ENCODE measurements around the gene CDX2. TPM values are rescaled to one million over a fixed set of nuclear protein-coding genes. Genes with fewer than 3 reads are reported as not detected.
"Not testable (repeated sequence)": the region's sequence is repeated elsewhere in the genome, so short reads cannot be mapped to it uniquely, and the experiment has no call there.

The CDX2 gene
- polyA plus RNA-seq, 1 donor from 2014 or later: not detected

DNA sequence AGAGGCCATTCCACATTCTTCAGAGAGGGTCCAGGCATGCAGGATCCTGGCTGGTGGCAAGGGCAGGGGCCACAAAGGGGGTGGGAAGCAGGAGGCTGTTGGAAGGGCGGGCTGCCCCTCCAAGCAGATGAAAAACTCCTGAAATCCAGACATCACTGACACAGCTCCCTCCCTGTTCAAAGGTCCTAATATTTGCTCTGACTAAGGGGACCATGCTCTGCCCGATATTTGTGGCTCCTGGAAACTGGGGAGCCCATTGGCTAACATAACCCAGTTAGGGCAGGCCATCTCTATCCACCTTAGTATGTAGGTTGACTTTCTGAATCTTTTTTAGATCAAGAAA, 3.3 kb upstream of the CDX2 start:
- H3K4me1 Mint-ChIP-seq: peaks cover 13 to 19% (median 19%) of the 10 kb centered on the region in 3 donors
- no peaks in the 10 kb centered on the region for H3K36me3 Mint-ChIP-seq
- peaks cover 72% of the 10 kb centered on the region for H3K27me3 Mint-ChIP-seq
- no peak overlapping the region for H3K4me3 Mint-ChIP-seq
- H3K27ac Mint-ChIP-seq: peak overlapping the region in 1 of 3 donors; percentile 14
- no peaks in the 10 kb centered on the region for H3K9me3 Mint-ChIP-seq

DNA sequence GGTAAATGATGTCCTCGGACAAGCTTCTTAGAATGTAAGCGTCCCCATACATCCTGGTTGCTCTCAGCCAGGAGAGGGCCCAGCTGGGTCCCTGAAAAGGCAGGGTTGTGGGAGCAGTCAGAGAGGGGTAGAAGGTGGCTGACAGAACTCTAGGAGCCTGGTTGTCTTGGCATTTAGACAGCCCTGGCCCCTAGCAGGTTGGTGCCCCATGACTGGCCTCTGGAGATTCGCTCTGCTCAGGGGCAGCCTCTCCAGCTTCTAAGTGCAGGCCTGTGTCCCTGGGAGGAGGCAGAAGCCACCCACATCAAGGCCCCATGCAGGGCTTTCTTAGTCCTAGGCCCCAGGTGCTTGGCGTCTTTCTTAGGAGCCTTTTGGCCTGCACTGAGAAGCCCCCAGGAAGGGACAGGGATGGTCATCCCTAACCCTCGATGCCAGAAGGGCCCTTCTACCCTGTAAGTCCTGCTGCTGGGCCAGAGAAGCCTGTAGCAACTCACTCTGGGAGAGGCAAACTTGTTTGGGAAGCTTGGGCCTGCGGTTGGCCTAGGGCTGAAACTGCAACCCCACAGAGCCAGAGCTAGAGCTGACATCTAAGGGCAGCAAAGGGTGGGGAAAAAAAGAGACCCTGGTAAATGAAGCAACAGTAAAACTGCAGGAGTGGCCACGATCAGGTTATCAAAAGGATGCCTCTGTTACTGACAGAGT, 2.8 kb upstream of the CDX2 start:
- Mint-ChIP-seq H3K27ac (peak overlapping the region in 1 of 3 donors; percentile 14), H3K4me1 (peaks cover 17 to 24% (median 23%) of the 10 kb centered on the region in 3 donors), H3K36me3 (no peaks in the 10 kb centered on the region), H3K4me3 (peak overlapping the region in 1 of 4 donors; percentile 45), H3K9me3 (no peaks in the 10 kb centered on the region), H3K27me3 (peaks cover 74% of the 10 kb centered on the region)

DNA sequence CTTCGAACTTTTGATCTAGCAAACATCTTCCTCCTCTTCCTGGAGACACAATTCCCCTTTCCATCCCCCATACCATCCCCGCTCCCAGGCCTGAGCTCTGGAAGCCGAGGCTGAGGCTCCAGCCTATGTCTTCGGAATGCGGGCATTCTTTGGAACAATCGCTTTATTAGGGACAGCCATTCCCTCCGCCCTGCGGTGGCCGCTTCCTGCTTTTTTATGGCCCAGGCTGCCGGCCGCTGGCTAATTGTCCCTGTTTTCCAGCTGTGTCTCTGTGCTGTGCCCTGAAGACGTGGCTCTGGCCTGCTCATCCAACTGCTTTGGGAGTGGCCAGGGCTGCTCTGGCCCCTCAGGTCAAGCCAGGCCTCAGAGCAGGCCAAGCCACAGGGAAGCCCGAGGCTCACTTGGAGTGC, 2.1 kb upstream of the CDX2 start:
- H3K4me3 Mint-ChIP-seq: peak overlapping the region in 2 of 4 donors; percentile 16 to 45
- H3K9me3 Mint-ChIP-seq: no peaks in the 10 kb centered on the region
- H3K4me1 Mint-ChIP-seq: peaks cover 17 to 23% (median 22%) of the 10 kb centered on the region in 3 donors
- peaks cover 74% of the 10 kb centered on the region for H3K27me3 Mint-ChIP-seq
- H3K27ac Mint-ChIP-seq: peak overlapping the region in 2 of 3 donors; percentile 46 to 62
- H3K36me3 Mint-ChIP-seq: no peaks in the 10 kb centered on the region

DNA sequence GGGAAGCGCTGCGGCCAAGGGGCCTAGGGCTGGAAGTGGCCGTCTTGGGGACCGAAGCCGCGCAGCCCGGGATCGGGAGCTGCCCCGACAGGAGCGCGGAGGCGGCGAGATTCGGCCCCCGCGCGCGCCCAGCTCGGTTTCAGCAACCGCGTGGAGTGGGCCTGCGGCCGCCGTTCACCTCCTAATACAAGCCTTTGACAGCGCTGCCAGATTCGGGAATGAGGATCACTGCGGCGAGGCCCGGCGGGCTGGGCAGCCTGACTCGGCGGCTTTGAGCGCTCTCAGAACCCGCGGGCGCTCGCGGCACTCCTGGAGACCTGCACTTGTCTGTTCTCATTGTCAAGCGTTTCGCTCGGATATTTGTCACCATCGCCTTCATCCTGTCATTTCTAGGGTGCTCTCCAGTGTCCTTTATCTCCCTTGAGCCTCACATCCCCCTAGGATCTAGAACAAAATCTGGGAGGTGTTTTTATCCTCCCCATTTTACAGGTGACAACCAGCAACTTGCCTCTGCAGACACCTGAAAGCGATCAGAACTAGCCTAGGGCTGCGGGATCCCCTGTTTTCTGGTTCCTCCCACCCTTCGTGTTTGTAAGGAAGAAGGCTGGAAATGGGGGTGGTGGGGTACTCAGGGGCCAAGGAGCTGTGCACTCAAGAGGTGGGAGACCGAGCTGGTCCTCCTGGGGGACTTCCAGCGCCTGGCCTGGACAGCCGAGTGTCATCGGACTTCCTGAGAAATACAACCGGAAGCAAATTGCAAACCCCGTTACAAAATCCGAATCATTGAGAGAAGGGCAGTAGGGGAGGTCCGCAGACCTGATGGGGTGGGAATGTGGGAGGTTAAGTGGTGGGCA, 1.5 kb upstream of the CDX2 start:
- Mint-ChIP-seq H3K9me3 (peaks cover 0 to 1% (median 0%) of the 10 kb centered on the region in 3 donors), H3K4me3 (peak overlapping the region in 2 of 4 donors; percentile 65 to 68), H3K27ac (peak overlapping the region in 2 of 3 donors; percentile 46 to 62), H3K36me3 (no peaks in the 10 kb centered on the region), H3K4me1 (peaks cover 15 to 22% (median 19%) of the 10 kb centered on the region in 3 donors), H3K27me3 (peaks cover 74% of the 10 kb centered on the region)

DNA sequence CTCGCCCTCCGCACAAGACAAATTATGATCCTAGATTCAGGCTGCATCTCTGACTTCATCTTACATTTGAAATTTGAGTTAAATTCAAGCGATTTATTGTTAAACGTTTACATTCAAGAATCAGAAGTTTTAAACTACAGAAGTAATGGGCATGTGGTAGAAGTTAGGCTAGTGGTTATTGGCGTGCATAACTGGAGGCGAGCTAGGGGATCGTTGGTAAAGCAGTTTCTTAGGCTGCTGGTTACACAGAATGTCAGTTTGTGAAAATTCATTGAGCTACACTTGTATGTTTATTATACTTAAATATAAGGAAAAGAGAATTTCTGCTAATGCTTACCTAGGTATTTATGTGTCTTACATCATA, 733 bp upstream of the CDX2 start:
- Mint-ChIP-seq H3K27me3 (peaks cover 74% of the 10 kb centered on the region), H3K36me3 (no peaks in the 10 kb centered on the region), H3K4me3 (peak overlapping the region in 3 of 4 donors; percentile 25 to 88 (median 68)), H3K4me1 (peaks cover 13 to 19% (median 18%) of the 10 kb centered on the region in 3 donors), H3K27ac (peak overlapping the region; percentile 32 to 62 (median 58)), H3K9me3 (peaks cover 0 to 1% (median 0%) of the 10 kb centered on the region in 3 donors)

DNA sequence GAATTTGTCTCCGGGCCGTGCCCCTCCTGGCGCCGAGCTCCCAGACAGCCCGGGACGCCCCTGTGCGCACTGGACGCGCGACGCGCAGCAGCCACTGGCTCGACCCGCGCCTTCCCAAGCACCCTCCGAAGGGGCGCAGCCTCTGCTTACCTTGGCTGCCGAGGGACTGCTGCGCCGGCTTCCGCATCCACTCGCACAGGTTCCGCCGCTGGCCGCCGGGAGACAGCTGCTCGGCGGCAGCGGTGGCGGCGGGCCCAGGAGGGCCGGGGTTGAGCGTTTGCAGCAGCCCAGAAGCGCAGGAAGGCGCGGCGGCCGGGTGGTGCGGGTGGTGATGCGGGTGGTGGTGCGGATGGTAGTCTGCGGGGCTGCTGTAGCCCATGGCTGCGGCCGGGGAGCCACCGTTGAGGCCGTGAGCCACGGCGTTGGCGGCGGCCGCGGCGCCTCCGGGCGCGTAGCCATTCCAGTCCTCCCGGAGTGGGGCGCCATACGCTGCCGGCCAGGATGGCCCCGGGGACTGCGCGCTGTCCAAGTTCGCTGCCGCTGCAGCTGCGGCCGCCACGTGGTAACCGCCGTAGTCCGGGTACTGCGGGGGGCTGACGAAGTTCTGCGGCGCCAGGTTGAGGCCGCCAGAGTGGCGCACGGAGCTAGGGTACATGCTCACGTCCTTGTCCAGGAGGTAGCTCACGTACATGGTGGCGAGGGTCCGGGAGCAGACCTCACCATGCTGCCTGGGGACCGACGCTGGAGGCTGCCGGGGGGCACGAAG, 616 bp downstream of the CDX2 start:
- Mint-ChIP-seq H3K4me1 (peaks cover 15 to 19% (median 18%) of the 10 kb centered on the region in 3 donors), H3K27ac (peak overlapping the region in 1 of 3 donors; percentile 58), H3K9me3 (peaks cover 0 to 1% (median 0%) of the 10 kb centered on the region in 3 donors), H3K36me3 (no peaks in the 10 kb centered on the region), H3K4me3 (peak overlapping the region in 2 of 4 donors; percentile 50 to 77), H3K27me3 (peaks cover 67% of the 10 kb centered on the region)

DNA sequence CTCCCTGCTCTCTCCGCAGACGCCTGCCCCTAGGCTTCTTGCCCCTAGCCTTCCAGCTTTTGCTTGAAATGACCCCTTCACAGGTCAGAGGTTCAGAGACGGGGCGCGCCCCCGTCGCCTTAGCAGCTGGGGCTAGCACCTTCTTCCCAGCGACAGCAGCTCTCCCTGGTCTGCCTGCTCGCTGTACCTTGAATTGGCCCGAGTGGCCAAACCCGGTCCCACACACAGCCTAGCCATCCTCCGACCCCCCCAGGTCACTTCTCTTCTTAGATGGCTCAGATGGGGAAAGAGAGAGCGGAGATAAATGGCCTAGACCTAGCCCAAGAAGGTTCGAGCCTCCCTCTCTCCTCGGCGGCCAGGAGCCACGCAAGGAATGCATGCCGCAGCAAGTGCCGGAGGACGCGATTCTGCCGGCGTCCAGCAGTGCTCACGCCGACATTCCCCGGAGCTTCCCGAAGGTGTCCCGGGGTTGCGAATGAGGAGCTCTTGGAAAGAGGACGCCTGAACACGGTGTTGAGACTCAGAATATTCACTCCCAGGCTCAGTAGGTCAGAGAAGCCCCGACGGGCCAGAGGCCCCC, 1.3 kb downstream of the CDX2 start:
- peak overlapping the region; percentile 69 to 84 (median 76) for H3K4me3 Mint-ChIP-seq
- H3K27me3 Mint-ChIP-seq: peaks cover 65% of the 10 kb centered on the region
- H3K36me3 Mint-ChIP-seq: no peaks in the 10 kb centered on the region
- H3K9me3 Mint-ChIP-seq: peaks cover 0 to 1% (median 0%) of the 10 kb centered on the region in 3 donors
- H3K4me1 Mint-ChIP-seq: peaks cover 17 to 19% (median 18%) of the 10 kb centered on the region in 3 donors
- peak overlapping the region; percentile 70 to 90 (median 80) for H3K27ac Mint-ChIP-seq

DNA sequence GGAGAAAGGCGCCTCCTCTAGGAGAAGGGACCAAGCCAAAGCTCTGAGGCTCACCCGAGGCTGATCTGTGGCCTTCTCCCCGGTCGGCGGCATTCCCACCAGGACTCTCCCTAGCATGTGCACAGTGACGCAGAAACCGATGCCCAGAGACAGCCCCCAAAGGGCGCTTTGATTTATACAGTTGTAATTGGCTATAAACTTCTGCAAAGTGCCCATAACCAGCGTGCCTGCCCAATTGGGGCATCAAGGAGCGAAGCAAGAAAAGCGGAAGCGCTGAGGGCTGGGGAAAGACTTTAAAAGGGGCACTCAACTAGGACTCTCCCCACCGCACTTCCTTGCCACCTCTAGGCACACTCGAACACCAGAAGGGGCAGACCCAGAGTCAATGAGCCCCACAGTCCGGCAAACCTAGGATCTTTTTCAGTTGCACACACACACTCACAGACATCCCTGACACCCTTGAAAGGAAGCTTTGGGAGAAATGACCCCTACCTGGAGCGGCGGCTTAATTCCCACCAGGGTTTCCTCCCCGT, 1.8 kb downstream of the CDX2 start:
- peaks cover 0 to 1% (median 0%) of the 10 kb centered on the region in 3 donors for H3K9me3 Mint-ChIP-seq
- H3K27ac Mint-ChIP-seq: peak overlapping the region; percentile 70 to 90 (median 80)
- H3K27me3 Mint-ChIP-seq: peaks cover 69% of the 10 kb centered on the region
- H3K36me3 Mint-ChIP-seq: no peaks in the 10 kb centered on the region
- H3K4me3 Mint-ChIP-seq: peak overlapping the region; percentile 69 to 84 (median 78)
- peaks cover 17 to 20% (median 18%) of the 10 kb centered on the region in 3 donors for H3K4me1 Mint-ChIP-seq

DNA sequence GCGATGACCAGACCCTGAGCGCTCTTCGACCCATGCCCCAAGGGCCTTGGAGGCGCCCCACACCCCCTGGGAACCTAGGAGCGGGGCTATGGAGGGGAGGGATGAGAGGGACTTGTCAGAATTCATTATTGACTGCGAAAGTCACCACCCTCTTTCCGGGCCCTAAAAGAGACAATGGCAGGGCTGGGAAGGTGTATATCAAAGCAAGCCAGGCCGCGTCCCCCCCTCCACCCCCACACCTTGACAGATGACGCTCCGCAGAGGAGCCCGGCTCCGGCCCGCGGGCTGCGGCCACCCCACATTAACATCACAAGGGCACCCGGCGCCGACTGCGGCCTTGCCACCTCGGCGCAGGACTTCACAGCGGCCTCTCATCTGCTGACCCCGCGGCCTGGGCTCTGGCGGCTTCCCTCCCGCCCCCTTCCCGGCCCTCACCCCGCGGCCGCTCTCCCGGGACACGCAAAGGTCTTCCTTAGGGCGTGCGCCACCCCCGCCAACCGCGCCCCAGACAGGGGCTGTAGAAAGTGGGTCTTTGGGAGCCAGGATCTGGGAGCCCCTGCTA, 2.4 kb downstream of the CDX2 start:
- H3K9me3 Mint-ChIP-seq: peaks cover 0 to 1% (median 0%) of the 10 kb centered on the region in 3 donors
- H3K27me3 Mint-ChIP-seq: peaks cover 72% of the 10 kb centered on the region
- peak overlapping the region; percentile 70 to 90 (median 80) for H3K27ac Mint-ChIP-seq
- peak overlapping the region in 2 of 4 donors; percentile 77 to 80 for H3K4me3 Mint-ChIP-seq
- peaks cover 17 to 24% (median 18%) of the 10 kb centered on the region in 3 donors for H3K4me1 Mint-ChIP-seq
- H3K36me3 Mint-ChIP-seq: no peaks in the 10 kb centered on the region

DNA sequence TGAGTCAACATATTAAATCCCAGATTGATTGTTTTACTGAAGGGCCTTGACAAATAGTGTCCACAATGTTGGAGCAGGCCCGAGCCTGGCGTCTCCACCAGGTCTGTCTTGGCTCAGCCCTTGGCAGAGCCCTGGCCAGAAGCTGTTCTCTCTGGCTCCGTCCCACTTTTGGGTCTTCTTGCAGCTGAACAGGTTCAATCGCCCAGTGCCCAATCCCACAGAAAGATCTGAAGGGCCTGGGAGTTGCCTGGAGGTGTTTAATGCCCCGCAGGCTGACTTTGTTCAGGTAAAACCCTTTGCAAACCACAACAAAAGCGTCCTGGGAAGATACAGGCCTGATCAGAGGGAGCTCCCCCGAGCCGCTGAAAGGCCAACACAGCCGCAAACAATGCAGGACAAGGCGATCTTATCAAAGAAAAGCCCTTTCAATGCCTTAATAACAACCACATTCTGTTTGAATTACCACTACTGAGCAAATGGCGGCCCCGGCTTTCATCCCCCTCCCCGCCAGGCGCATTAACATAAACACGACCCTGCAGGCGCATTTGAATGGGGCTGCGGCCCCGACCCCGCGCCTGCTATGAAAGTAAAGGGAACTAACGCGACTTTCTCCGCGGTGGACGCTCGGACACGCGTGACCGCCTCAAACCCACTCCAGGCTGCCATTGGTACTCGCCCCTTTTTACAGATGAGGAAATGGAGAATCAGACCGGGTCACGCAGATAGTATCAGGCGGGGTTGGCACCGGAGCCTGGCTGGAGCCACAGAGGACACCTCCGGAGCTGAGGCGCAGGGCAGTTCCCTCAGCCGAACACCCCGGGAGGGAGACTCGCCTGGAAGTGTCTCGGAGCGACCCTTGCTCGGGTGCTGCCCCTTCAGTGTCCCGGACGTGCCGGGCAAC, 3.1 kb downstream of the CDX2 start:
- H3K36me3 Mint-ChIP-seq: no peaks in the 10 kb centered on the region
- peaks cover 0 to 1% (median 0%) of the 10 kb centered on the region in 3 donors for H3K9me3 Mint-ChIP-seq
- peak overlapping the region in 2 of 4 donors; percentile 46 to 79 for H3K4me3 Mint-ChIP-seq
- peaks cover 18 to 28% (median 19%) of the 10 kb centered on the region in 3 donors for H3K4me1 Mint-ChIP-seq
- peak overlapping the region in 2 of 3 donors; percentile 64 to 76 for H3K27ac Mint-ChIP-seq
- H3K27me3 Mint-ChIP-seq: peaks cover 72% of the 10 kb centered on the region

DNA sequence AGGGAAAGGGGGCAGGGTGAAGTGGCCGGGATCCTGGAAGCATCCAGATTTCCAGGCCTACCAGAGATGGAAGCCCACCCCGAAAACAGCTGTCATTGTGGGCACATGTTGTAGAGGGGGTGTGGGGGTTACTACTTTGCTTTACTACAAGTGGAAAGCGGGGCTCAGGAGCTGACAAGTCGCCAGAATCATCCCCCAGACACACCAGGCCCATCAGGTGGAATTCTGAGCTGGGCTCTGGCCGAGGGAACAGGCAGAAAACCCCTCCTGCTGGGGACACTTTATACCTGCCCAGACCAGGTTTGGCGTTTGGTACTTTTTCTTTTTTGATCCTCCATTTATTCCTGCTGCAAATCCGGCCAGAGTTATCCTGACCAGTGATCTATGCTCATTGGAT, 3.8 kb downstream of the CDX2 start:
- Mint-ChIP-seq H3K36me3 (no peaks in the 10 kb centered on the region), H3K9me3 (peaks cover 0 to 1% (median 0%) of the 10 kb centered on the region in 3 donors), H3K27me3 (peaks cover 69% of the 10 kb centered on the region), H3K4me1 (peaks cover 19 to 28% (median 21%) of the 10 kb centered on the region in 3 donors), H3K4me3 (no peak overlapping the region), H3K27ac (peak overlapping the region in 1 of 3 donors; percentile 76)

DNA sequence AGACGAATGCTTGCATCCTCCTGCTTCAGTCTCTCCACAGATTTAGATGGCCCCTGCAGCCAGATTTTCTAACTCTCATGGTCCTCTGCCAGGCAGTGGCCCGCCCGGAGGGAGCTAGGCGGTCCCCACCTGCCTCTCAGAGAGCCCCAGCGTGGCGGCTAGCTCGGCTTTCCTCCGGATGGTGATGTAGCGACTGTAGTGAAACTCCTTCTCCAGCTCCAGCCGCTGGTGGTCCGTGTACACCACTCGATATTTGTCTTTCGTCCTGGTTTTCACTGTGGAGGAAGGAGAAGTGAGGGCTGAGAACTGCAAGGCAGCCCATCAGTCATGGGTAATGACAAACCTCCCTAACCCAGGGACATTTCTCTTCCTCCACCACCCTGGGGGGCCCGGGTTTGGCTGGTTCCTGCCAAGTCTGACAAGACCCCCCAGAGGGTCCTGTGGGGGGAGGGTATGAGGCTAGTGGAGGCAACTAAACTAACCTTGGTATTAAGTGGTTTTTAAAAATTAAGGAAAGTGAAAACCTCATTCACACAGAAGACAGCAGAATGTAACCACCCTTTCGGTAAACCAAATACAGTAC, 4.3 kb downstream of the CDX2 start:
- no peak overlapping the region for H3K4me3 Mint-ChIP-seq
- H3K27me3 Mint-ChIP-seq: peaks cover 70% of the 10 kb centered on the region
- peaks cover 0 to 1% (median 0%) of the 10 kb centered on the region in 3 donors for H3K9me3 Mint-ChIP-seq
- no peak overlapping the region for H3K27ac Mint-ChIP-seq
- H3K4me1 Mint-ChIP-seq: peaks cover 22 to 26% (median 23%) of the 10 kb centered on the region in 3 donors
- no peaks in the 10 kb centered on the region for H3K36me3 Mint-ChIP-seq

DNA sequence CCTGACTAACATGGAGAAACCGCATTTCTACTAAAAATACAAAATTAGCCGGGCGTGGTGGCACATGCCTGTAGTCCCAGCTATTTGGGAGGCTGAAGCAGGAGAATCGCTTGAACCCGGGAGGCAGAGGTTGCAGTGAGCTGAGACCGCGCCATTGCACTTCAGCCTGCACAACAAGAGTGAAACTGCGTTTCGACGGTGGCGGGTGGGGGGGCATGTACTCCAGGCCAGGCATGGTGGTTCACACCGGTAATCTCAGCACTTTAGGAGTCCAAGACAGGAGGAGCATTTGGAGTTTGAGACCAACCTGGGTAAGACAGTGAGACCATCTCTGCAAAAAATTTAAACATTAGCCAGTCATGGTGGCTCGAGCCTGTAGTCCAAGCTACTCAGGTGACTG, 4.9 kb downstream of the CDX2 start:
- H3K9me3 Mint-ChIP-seq, H3K36me3 Mint-ChIP-seq, H3K4me3 Mint-ChIP-seq, H3K27ac Mint-ChIP-seq: not testable (repeated sequence)
- Mint-ChIP-seq H3K4me1 (peaks cover 18 to 20% (median 18%) of the 10 kb centered on the region in 3 donors), H3K27me3 (peaks cover 68% of the 10 kb centered on the region)

Data from IgD-negative memory B cell (primary cell).